C1 segment of cervical spinal cord (tissue), 14 donors: ENCODE data around the gene KLF7.
A peak's percentile ranks its signal among the peaks of the same experiment; 100 is the strongest.

Experiments
- DNase-seq, 14 donors: peaks; one replicate each; lab custom pipeline; 2025; lab: John Stamatoyannopoulos, UW

KLF7 gene

GRCh38 chr2:207095963-207096362 lies 69.8 kb downstream of the KLF7 start:
- no peak for DNase-seq

- DNase-seq, result no peak
These were observed 72.5 kb downstream of the KLF7 start for GRCh38 chr2:207093234-207093633.

DNA sequence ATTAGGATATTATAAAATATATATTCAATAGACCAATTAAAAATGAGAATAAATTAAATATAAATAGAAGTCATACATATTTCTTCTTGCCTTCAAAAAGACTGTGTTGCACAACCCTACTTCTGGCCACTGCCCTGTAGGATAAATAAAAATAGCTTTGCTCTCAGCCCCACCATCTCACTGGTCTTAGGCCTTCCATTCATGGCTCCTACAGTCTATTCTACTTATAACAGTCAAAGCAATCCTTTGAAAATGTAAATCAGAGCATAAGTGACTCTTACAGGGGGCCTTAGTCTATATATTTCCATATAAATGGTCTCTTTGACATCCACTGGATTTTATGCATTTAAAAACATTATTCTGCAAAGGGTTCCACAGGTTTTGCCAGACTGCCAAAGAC lies 72.9 kb downstream of the KLF7 start:
- no peak for DNase-seq

GRCh38 chr2:207091928-207092327 lies 73.8 kb downstream of the KLF7 start:
- DNase-seq, result no peak

DNA sequence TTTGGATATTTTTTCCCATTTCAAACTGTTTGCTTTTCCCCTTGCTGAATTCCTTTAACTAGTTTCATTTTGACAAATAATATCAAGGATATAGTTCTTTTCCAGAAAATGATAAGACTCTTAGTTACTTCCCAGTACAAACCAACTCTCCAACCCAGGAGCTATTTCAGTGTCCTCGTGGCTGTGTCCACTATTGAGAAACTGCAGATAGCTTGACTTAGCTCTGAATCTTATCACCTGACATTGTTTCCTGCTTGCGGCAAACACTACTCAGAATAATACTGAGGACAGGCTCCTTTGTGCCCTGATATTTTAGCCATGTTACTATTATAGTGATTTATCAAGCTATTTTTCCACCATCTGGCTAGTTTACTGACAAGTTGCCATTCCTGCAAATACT lies 74.6 kb downstream of the KLF7 start:
- no peak for DNase-seq

GRCh38 chr2:207090389-207090788 lies 75.4 kb downstream of the KLF7 start:
- no peak for DNase-seq

DNA sequence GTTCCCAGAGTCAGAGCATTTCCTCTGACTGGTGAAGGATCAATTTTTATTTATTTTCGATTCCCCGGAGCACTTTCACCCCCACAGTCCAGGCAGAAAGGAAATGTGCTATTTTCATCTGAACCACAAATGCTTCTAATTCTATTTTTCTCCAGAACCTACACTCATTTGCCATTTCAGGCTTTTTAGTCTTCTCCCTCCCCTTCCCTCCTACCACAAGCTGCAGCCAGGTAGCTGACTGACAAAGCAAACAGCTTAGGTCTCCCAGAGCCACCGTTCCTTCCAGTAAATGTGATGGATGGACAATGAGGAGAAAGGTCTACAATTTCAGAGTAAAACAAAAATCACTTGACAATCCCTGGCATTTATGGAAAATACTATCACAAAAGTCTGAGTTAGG lies 76.9 kb downstream of the KLF7 start:
- no peak for DNase-seq

- no peak for DNase-seq
These were observed 77.5 kb downstream of the KLF7 start for GRCh38 chr2:207088276-207088675.

GRCh38 chr2:207087046-207087902 lies 78.5 kb downstream of the KLF7 start:
- no peak for DNase-seq

DNA sequence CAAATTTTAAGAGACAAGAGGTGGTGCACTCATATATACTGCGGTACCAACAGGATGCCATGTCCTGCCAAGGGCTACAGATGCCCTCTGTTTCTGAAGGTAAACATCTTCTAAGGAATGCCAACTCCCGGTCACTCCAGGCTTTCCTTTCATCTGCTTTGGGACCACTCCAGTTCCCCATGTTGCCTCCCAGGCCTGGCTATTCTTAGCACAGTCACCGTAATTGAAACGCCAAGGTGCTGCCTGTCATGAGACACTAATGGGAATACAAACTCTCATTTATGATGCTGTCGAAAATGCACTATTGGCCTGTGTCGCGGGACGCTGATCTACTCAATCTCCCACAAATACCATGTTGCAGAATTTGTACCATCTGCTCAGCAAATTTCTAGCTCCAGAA lies 79.6 kb downstream of the KLF7 start:
- DNase-seq, result peak in 1 of 14 donors; percentile 91

GRCh38 chr2:207085110-207085509 lies 80.6 kb downstream of the KLF7 start:
- DNase-seq, result no peak

- no peak for DNase-seq
These were observed 82.2 kb downstream of the KLF7 start for GRCh38 chr2:207083361-207084110.

DNA sequence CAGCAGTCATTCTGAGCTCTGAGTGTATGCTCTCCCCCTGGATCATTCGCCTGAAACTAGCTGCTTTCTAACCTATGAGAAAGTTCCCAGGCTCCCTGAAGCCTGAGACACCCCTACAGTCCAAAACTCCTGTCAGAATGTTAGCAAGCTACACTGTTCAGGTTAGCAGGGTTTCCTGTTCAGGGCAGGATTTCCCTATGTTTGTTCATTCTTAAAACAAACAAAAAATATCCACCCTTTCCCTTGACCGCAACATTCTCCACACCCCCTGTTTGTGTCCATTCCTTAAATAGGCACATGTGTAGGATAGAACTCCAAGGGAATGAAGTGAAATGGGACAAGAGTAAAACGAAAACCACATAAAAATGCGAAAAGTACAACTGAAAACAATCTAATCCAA lies 83.1 kb downstream of the KLF7 start:
- DNase-seq, result no peak

GRCh38 chr2:207078186-207078798 lies 87.5 kb downstream of the KLF7 start:
- DNase-seq, result peak in 4 of 14 donors; percentile 8 to 51 (median 19)

DNA sequence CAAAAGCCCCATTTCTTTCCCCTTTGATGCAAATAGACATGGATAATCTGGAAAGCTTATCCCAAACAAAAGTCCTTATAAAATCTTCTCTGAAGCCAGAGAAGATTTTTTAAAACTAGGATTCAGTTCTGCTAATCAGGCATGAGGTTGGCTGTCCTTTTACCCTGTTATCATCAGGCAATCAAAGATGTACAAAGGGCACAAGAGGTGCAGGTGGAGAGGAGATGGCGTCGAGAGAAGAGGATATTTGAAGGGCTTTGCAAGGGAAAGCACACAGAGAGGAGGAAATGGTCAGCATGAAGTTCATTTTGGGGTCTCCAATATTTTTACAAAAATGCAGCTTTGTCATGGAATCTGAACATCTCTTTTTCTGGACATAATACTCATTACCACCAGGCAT lies 88.5 kb downstream of the KLF7 start:
- no peak for DNase-seq

DNA sequence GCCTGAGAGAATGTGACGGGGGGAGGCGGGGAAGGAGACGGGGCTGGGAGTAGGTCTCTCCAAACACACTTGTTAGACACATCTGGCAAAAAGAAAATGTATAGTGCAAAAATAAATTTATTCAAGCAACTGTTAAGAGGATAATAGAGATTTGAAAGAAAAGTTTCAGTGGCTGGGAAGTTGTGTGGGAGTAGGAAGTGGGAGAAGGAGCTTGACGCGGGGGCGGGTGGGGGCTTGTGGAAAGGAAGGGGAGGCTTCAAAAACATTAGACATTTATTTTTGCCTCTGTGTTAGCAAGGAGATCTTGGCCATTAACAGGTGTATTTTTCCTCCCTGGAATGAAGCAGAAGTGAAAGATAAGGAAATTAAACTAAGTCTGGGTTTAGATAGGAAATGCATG lies 90.3 kb downstream of the KLF7 start:
- no peak for DNase-seq

GRCh38 chr2:207073801-207074678 lies 91.7 kb downstream of the KLF7 start:
- DNase-seq, result peak in 9 of 14 donors; percentile 15 to 75 (median 38)

GRCh38 chr2:207073412-207073800 lies 92.3 kb downstream of the KLF7 start:
- DNase-seq, result no peak

GRCh38 chr2:207072571-207072970 lies 93.2 kb downstream of the KLF7 start:
- no peak for DNase-seq

DNA sequence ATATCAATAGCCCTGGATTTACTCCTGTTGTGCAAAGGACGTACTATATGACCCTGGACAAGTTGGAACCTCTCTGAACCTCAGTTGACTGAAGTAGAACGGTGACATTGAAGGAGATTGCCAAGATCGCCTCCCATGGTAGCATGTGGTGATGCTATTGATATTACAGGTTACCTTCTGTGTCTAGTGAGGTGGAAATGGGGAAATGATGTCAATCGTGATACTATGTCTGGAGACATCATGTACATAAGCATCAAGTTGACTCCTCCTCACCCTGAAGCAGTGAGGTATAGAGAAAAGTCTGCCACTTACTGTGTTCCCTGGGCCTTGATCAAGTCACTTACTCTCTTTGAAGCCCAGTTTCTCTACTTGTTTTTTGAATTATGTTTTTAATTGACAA lies 93.9 kb downstream of the KLF7 start:
- no peak for DNase-seq

GRCh38 chr2:207067473-207067872 lies 98.3 kb downstream of the KLF7 start:
- DNase-seq, result no peak
